8988T (cell line): ENCODE results near the gene REXO1.

Source experiments
- DNase-seq: peaks from one replicate; pipeline ENCODE4 v3.0.0; 2011

Gene REXO1

DNA sequence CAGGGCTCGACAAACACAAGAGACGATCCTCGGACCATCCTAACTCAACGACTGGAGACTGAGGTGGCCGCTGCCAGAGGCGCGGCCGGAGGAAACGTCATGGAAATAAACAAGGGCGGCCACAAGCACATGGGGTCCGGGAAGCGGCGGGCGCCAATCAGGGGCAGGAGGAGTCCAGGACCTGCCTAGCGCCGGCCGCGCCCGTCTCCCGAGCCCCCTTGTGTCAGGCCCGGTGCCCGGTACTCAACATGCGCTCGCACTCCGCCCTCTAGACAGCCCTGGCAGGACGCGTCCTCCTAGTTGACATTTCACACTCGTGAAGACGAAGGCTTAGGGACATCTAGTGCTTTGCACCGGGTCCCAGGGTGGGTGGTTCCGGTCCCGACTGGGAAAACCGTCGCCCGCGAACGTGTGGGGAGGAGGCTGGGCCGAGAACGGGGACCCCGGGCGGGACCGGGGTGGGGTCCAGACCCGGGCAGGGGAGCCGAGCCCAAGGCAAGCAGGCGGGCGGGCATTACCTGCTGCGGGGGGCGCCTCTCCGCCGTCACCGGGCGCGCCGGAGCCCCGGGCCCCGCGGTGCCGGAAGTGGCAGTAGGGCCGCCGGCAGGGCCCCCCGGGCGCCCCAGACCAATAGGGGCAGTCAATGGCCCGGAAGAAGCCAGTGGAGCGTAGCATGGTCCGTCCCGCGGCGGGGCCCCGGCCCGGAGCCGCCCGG, 442 bp downstream of the REXO1 start:
- DNase-seq, result peak; percentile 43

- no peak for DNase-seq
Observed at GRCh38 chr19:1847348-1847683, 967 bp downstream of the REXO1 start.

DNA sequence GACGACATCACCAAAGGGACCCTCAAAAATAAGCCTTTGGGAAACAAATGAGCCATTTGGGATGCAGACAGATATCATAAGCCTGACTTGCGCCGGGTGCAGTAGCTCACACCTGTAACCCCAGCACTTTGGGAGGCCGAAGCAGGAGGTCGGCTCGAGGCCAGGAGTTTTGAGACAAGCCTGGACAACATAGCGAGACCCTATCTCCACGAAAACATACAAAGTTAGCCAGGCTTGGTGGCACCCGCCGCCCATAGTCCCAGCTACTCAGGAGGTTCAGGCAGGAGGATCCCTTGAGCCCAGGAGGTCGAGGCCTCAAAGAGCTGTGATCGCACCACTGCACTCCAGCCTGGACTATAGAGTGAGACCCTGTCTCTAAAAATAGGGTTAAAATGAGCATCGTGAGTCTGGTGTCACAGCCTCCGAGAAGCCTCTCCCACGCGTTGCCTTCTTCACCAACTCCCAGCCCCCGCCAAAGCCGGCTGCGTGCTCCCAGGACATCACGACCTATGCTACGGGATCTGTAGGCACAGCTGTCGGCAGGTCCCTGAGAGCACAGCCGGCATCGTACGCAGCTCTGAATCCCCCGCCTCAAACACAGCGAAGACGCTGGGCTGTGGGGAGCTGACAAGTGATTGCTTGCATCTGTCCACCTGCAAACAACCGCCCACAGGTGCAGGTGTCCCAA, 1.6 kb downstream of the REXO1 start:
- DNase-seq, result no peak

DNA sequence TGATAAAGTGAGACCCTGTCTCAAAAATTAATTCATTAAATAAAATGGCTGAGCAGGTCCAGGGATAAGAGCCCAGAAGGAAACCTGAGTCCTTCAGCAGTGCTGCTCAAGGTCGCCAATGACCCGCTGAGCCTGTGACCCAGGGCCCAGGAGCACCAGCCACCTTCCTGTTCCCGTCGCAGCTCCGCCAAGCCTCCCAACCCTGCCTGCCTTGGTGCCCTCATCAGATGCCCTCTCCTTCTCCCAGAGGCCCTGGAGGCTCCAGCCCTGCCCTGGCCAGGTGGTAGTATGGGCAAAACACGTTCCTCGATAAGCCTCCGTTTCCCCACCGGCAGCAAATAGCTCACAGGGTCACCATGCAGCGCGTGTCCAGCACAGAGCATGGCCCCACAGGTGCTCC, 2.6 kb downstream of the REXO1 start:
- DNase-seq, result no peak

DNA sequence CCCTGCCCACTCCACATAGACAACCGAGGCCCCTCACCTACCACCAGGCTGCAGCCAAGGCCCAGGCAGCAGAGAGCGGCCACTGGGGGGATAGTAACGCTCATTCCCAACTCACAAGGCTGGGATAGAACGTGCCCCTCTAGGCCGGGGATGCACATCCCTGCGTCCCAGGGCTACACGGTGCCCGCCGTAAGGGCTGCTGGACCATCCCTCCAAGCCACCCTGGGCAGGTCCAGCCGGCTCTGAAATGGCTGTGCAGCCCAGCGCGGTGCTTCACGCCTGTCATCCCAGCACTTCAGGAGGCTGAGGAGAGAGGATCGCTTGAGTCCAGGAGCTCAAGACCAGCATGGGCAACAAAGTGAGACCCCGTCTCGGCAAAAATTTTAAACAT, 3.2 kb downstream of the REXO1 start:
- DNase-seq, result no peak

DNA sequence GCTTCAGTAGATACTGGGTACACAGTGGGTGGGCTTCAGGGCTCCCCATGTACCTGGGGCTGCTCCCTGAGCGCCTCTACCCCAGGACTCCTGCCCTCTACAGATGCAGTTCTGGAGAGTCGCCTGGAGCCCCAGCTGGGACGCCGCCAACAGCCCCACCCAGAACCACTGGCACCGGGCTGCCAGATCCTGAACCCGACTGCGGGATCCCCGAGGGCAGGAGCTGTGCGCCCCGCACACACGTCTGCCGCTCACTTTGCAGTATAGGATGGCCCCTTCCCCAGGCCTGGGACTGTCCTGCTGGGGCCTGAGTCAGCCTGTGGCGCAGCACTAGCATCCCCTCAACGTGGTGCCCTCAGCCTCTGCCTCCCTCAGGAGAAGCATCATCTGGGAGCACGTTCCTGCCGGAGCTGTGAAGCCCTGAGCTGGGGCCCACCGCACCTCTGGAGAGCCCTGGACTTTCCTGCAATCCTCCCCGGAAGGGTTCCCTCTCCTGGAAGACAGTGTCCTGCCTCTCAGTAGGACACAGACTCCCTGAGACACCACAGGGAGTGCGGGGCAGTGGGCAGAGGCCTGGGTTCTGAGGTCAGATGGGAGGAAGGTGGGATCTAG, 3.7 kb downstream of the REXO1 start:
- no peak for DNase-seq

GRCh38 chr19:1843646-1844394, 4.5 kb downstream of the REXO1 start:
- peak; percentile 70 for DNase-seq

DNA sequence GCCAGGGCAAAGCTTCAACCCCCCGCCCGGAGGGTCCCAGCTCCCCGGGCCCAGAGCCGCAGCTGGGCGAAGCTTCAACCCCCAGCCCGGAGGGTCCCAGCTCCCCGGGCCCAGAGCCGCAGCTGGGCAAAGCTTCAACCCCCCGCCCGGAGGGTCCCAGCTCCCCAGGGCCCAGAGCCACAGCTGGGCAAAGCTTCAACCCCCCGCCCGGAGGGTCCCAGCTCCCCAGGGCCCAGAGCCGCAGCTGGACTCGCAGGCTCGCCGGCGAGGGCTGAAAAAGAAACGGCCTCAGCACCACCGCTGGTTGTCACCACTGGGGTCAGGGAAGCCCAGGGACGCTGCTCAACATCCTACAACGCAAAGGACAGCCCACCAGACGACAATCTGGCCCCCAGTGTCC, 5.2 kb downstream of the REXO1 start:
- DNase-seq, result no peak

DNA sequence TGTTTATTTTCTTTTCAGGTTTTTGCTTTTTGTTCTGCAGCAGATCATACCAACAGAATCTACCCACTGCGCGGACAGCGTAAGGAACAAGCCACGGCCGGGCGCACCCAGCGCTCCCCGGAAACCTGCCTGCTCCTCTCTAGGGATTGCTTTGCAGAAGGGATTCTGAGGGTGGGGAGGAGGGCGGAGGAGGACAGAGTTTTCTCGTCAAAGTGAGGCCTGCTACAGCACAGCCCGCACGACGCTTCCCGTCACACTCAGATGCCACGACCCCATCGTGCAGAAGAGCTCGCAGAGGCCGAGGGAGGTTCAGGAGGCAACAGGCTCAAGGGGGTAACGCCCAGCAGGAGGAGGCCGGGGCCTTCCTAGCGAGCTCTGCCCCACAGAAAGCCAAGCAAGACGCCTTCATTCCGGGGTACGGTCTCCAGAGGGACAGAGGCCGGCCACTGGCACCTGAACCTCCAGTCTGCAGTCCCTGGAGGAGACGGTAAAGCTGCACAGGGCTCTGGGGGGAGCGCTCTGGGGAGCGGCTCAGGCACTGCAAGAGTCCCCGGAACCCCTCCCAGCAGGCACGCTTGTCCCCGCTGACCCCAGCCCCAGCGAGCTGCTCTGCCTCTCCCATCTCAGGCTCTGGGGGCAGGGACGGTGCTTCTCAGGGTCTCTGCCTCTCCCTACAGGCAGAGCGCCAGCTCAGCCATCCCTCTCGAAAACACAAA, 6.9 kb downstream of the REXO1 start:
- DNase-seq, result no peak

GRCh38 chr19:1840541-1841115, 7.7 kb downstream of the REXO1 start:
- DNase-seq, result no peak

DNA sequence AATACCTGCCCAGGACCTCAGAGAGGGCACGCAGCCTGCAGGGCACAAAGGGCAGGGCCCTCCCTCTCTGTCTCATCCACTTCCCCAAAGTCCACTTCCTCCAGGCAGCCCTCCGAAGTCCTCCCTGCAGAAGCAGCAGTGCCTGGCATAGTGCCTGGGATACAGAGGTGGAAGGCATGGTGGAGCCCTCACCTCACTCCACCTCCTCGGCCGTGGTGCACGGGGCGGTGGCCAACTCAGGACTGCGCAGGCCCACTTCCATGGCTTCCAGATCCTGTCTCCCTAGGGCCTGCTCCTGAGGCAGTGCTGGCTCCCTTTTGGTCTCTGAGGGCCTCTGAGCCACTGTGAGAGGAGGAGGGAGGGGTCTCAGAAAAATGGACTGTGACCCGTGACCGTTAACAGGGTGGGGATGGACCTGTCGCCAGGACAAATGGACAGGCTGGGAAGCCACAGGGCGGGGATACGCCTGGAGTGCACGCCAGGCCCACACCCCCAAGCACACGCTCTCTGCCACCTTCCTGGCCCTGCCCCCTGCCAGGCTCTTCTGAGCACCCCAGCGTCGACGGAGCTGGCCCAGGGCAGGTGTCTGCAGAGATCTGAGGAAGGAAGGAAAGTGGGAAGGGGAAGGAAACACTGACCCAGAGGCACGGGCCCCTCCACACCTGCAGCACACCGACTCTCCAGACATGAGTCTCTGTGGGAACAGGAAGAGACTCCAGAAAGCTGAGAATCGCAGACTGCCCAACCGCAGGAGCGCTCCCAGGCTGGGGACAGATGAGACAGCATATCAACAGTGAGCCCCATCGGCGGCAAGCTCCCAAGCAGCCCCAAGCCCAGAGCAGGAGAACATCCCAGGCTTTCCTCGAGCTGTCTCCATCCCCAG, 8.4 kb downstream of the REXO1 start:
- no peak for DNase-seq

DNA sequence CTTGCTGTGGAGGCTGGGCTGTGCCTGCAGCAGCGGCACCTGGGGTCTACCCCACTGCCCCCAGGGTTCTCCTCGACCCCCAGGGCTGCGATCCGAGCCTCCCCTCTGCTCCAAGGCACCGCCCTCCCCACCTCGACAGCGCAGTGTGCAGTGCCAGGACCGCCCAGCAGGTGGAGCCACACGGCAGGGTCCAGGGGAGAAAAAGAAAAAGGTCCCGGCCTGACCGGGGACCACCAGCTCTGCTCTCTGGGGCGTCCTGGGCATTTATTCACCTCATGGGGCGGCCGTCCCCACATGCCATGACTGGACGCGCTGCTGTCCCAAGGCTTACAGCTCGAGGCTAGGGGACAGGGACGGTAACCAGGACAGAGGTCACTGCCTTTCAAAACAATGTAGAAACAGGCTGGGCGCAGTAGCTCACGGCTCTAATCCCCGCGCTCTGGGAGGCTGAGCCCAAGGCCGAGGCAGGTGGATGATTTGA, 10.6 kb downstream of the REXO1 start:
- no peak for DNase-seq

DNA sequence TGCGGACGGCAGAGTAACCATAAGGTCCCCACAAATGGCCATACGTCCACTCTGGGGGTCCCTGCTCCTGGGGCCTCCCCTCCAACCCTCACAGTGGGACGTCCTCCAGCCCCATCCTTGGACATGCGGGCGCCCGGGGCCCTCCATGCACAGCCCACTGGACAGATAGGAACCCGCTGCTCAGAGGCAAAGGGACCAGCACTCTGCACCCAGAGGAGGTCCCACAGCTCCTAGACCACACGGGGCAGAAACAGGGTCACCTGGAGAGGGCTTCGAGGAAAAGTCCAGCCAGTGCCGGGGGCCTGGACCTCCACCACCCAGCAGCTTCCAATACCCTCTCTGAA, 11.1 kb downstream of the REXO1 start:
- DNase-seq, result no peak

- no peak for DNase-seq
Observed at GRCh38 chr19:1836458-1837221, 11.6 kb downstream of the REXO1 start.

- DNase-seq, result no peak
Observed at GRCh38 chr19:1833540-1833939, 14.7 kb downstream of the REXO1 start.

DNA sequence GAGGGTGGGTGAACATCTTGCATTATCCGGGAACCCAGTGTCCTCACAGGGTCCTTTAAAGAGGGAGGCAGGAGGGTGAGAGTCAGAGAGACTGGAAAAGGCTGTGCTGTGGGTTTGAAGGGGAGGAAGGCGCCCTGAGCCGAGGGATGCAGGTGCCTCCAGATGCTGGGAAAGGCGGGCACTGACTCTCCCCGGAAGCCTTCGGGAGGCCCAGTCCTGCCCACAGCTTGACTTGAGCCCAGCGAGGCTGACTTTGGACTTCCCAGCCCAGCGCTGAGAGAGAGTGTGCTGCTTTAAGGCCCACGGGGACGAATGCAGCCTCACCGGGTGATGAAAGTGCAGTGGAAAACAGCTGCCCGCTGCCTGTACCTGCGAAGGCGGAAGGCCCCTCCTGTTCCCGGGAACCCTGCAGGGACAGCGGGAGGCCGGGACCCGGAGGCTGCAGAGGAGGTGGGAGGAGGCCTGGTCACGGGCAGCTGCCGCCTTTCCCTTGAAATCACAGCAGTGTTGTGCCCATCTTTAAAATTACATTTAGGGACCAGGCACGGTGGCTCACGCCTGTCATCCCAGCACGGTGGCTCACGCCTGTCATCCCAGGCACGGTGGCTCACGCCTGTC, 16.1 kb downstream of the REXO1 start:
- DNase-seq, result no peak

DNA sequence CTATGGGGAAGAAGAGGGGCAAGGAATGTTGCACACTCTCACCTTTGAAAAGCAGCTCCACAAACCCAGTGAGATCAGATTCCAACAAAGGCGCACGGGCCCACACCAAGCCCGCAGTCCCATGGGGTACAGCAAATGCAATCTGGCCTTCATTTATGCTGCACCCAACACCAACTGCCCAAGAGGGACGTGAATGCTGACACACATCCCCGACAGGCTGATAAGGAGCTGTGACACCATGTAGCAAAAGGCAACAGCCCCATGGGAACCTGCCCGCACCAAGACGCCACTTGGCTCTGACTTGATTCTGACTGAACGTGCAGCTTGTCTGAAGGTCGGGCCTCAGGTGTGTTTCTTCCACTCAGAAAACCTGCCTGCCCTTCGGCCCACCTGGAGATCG, 17.3 kb downstream of the REXO1 start:
- no peak for DNase-seq

- no peak for DNase-seq
Observed at GRCh38 chr19:1830568-1830967, 17.7 kb downstream of the REXO1 start.

DNA sequence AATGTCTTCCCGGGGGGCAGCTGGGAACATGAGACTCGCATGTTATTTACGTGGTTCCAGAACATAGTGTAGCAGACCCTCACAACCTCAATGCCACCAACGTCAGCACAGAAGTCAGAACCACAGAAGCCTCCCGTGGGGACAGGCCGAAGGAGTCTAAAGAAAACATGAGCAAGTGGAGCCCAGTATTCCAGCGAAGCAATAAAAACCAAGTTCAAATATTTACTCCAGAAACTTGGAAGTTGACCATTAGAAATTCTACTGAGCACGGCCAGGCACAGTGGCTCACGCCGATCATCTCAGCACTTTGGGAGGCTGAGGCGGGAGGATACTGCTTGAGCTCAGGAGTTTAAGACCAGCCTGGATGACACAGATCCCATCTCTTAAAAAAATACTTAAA, 18.3 kb downstream of the REXO1 start:
- no peak for DNase-seq
